Measurements from ENCODE around the gene P3H2.

GRCh38 chr3:190003681-190004123, 117.0 kb downstream of the P3H2 start:
- no peak for TF ChIP-seq POLR2A (IDR thresholded peaks at IDR 0.05)
- TF ChIP-seq CTCF (IDR thresholded peaks at IDR 0.05 in 4 of 5, conservative IDR thresholded peaks at IDR 0.05 in 1 of 5), result no peak

Data from gastrocnemius medialis (tissue), 4 donors.